ENCODE results near the gene INHBE.

Gene INHBE

GRCh38 chr12:57461917-57462250 is 6.8 kb downstream of the INHBE start:
- peak; percentile 20 for DNase-seq

- peak; percentile 92 for DNase-seq
Measured at GRCh38 chr12:57462251-57462911, 7.3 kb downstream of the INHBE start.

- no peak for DNase-seq
Measured at GRCh38 chr12:57462912-57463253, 7.8 kb downstream of the INHBE start.

- no peak for DNase-seq
Measured at GRCh38 chr12:57464569-57464968, 9.5 kb downstream of the INHBE start.

- DNase-seq = no peak
Measured at GRCh38 chr12:57465030-57465746, 10.1 kb downstream of the INHBE start.

- no peak for DNase-seq
Measured at GRCh38 chr12:57465747-57466505, 10.8 kb downstream of the INHBE start.

GRCh38 chr12:57467212-57467874 is 12.2 kb downstream of the INHBE start:
- DNase-seq = no peak

- DNase-seq = no peak
Measured at GRCh38 chr12:57467915-57468314, 12.8 kb downstream of the INHBE start.

GRCh38 chr12:57469296-57470164 is 14.4 kb downstream of the INHBE start:
- no peak for DNase-seq

GRCh38 chr12:57470286-57470969 is 15.3 kb downstream of the INHBE start:
- no peak for DNase-seq

- no peak for DNase-seq
Measured at GRCh38 chr12:57470970-57471656, 16.0 kb downstream of the INHBE start.

- no peak for DNase-seq
Measured at GRCh38 chr12:57471661-57472060, 16.6 kb downstream of the INHBE start.

GRCh38 chr12:57472391-57472790 is 17.3 kb downstream of the INHBE start:
- no peak for DNase-seq

- DNase-seq = no peak
Measured at GRCh38 chr12:57473392-57473791, 18.3 kb downstream of the INHBE start.

GRCh38 chr12:57473886-57474285 is 18.8 kb downstream of the INHBE start:
- no peak for DNase-seq

- no peak for DNase-seq
Measured at GRCh38 chr12:57474430-57474829, 19.3 kb downstream of the INHBE start.

- DNase-seq = no peak
Measured at GRCh38 chr12:57474862-57475261, 19.8 kb downstream of the INHBE start.

GRCh38 chr12:57475271-57476161 is 20.4 kb downstream of the INHBE start:
- DNase-seq = no peak

- DNase-seq = peak; percentile 76
Measured at GRCh38 chr12:57476162-57476992, 21.3 kb downstream of the INHBE start.

Measured in CD4-positive, alpha-beta T cell treated with Interleukin-6 for 4 hours (primary cell).